Nephron (organoid): ENCODE data around the gene TBX5.

Experiments
- H3K27ac Mint-ChIP-seq, 3 experiments: 2 replicates each; pipeline ENCODE4 v1.8.0; 2020; ENCODE audit warnings: mixed read lengths in 3 of 3, mild to moderate bottlenecking in 2 of 3, moderate library complexity in 1 of 3
- H3K27me3 Mint-ChIP-seq: 2 replicates; pipeline ENCODE4 v1.8.0; 2021; ENCODE audit warnings: low read depth, mild to moderate bottlenecking, moderate library complexity, mixed read lengths
- H3K36me3 Mint-ChIP-seq: 2 replicates; pipeline ENCODE4 v1.8.0; 2020; ENCODE audit warnings: low read depth, mixed read lengths
- H3K4me1 Mint-ChIP-seq: 2 replicates; pipeline ENCODE4 v1.8.0; 2020; ENCODE audit warnings: mixed read lengths
- H3K4me3 Mint-ChIP-seq, 3 experiments: 2 replicates each; pipeline ENCODE4 v1.8.0; 2020; ENCODE audit warnings: mild to moderate bottlenecking in 3 of 3, mixed read lengths in 3 of 3, moderate library complexity in 2 of 3
- H3K9me3 Mint-ChIP-seq: 2 replicates; pipeline ENCODE4 v1.8.0; 2020; ENCODE audit warnings: mixed read lengths
- CTCF ChIP-seq, 3 experiments: fragments of 200-600 bp; sonication (generic); IDR thresholded peaks; one replicate each; pipeline ENCODE4 v1.5.0; 2021; ENCODE audit warnings: antibody characterized with exemption in 3 of 3; ENCODE audit not compliant: unreplicated experiment in 3 of 3

Gene TBX5

GRCh38 chr12:114313910-114314309, 92.0 kb downstream of the TBX5 start:
- TF ChIP-seq CTCF (IDR thresholded peaks at IDR 0.05; ENCODE audit: unreplicated experiment in 3 of 3): no peak
- Mint-ChIP-seq H3K4me1 (no peaks in the 10 kb centered on the region), H3K27ac (no peak overlapping the region), H3K36me3 (no peaks in the 10 kb centered on the region), H3K27me3 (peaks cover 26% of the 10 kb centered on the region), H3K4me3 (no peak overlapping the region), H3K9me3 (no peaks in the 10 kb centered on the region)

GRCh38 chr12:114311974-114312373, 94.0 kb downstream of the TBX5 start:
- H3K4me3 Mint-ChIP-seq: no peak overlapping the region
- no peaks in the 10 kb centered on the region for H3K4me1 Mint-ChIP-seq
- TF ChIP-seq CTCF (IDR thresholded peaks at IDR 0.05; ENCODE audit: unreplicated experiment in 3 of 3): no peak
- no peaks in the 10 kb centered on the region for H3K36me3 Mint-ChIP-seq
- H3K9me3 Mint-ChIP-seq: no peaks in the 10 kb centered on the region
- H3K27ac Mint-ChIP-seq: no peak overlapping the region
- peaks cover 40% of the 10 kb centered on the region for H3K27me3 Mint-ChIP-seq

- Mint-ChIP-seq H3K36me3 (no peaks in the 10 kb centered on the region), H3K4me3 (no peak overlapping the region), H3K27ac (no peak overlapping the region), H3K27me3 (peaks cover 62% of the 10 kb centered on the region), H3K9me3 (peaks cover 5% of the 10 kb centered on the region), H3K4me1 (no peaks in the 10 kb centered on the region)
- no peak for TF ChIP-seq CTCF (IDR thresholded peaks at IDR 0.05; ENCODE audit: unreplicated experiment in 3 of 3)
Measured at GRCh38 chr12:114306646-114307045, 99.3 kb downstream of the TBX5 start.

GRCh38 chr12:114305446-114305845, 100.5 kb downstream of the TBX5 start:
- peaks cover 63% of the 10 kb centered on the region for H3K27me3 Mint-ChIP-seq
- TF ChIP-seq CTCF (IDR thresholded peaks at IDR 0.05; ENCODE audit: unreplicated experiment in 3 of 3): no peak
- H3K4me3 Mint-ChIP-seq: no peak overlapping the region
- H3K36me3 Mint-ChIP-seq: no peaks in the 10 kb centered on the region
- H3K4me1 Mint-ChIP-seq: no peaks in the 10 kb centered on the region
- H3K9me3 Mint-ChIP-seq: peaks cover 5% of the 10 kb centered on the region
- no peak overlapping the region for H3K27ac Mint-ChIP-seq
